ENCODE results near the gene METAP1D.

The METAP1D gene

DNA sequence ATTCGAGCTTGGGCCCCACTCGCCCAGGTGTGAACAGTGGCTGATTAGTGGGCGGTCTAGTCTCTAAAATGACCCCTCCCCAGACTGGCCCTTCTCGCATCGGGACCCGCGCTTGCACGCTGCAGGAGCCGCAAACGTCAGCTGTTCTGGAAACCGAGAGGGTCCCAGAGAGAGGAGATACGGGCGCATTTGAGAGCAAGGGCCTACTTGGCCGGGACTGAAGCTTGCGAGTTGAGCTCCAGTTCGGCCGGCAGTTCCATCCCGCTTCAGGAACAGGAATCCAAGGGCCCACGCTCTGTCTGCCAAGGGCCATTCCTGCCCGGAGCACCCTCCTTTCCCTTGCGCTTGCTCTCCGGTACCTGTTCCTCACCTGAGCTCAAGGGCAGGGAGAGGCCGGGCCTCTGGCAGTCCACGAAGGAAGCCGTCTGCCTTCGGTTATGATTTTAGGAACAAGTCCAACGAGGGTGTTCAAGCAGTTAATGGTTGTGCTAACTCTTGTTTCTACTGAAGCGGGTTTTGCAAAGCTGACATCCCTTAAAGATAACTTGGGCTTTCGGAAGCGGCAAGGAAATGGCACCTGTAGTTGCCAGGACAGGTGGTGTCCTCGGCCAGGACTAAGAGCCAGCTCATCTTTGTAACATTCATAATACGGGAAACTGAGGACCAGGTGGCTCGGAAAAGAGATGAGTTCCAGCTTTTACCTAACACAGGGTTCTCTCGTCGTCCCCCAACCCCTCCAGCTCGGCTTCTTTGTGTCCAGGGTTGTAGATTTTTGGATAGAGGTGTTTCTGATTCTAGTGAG lies 81.7 kb downstream of the METAP1D start:
- DNase-seq, result no peak

DNA sequence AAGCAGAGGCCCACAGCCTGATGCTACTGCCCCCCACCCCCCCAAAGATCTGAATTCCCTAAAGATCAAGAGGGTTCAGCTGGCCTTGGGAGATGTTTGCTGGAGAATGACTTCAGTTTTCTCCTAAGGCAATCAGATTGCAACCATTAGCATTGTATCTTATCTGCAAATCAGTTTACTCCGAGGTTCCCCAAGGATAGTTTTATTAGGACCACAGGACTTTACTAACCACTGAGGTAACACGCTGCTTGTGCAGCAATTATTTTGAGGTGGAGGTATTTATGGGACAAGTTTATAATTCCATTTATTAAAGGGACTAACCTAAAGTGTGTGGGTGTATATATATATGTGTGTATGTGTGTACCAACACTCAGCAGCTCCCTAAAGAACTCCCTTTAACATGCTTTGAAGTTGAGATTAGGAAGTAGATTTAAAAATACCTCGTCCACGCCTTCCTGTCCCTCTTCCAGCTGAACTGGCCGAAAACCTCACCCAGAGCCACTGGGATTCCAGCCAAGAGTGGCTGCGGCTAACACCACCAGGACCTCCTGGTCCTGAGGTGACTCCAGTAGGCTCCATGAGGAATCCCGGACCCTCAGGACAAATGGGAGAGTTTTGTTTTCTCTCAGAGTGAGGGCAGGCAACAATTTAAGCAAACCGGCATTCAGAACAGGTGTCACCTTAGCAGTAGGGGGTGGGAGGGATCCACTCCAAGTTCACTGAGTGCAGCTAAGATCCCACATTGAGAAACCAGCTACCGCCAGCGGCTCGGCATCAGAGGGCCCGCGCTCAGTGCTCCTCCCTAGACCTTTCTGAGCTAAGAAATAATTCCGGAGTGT lies 82.6 kb downstream of the METAP1D start:
- DNase-seq, result no peak

DNA sequence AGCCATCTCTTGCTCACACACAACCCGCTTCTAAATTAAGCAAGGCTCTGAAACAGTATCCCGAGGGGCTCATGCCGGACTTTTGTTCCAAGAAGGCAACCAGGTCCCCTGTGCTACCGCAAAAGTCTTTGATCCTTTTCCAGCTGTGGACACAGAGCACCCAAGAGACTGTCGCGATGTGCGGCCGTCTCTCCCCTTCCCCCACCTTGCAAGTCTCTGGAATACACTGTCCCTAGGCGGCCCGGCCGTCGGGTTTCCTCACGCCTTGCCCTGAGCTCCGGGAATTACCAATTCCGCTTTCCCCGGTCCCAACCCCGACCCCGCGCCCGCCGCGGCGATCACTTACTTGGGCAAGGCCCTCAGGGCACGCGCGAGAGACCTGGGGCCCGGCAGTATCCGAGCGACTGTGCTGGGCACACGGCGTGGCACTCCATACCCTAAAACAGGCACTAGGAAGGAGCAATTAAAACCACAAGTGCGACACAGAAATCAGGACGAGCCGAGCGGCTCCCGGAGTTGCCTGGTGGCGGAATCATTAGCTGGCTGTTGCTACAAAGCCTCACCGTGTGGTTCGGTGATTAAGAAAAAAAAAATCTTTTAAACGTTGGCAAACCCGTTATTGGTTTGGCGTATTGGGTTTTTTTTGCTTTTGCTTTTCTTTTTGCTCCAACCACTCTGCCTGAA lies 83.3 kb downstream of the METAP1D start:
- no peak for DNase-seq

DNA sequence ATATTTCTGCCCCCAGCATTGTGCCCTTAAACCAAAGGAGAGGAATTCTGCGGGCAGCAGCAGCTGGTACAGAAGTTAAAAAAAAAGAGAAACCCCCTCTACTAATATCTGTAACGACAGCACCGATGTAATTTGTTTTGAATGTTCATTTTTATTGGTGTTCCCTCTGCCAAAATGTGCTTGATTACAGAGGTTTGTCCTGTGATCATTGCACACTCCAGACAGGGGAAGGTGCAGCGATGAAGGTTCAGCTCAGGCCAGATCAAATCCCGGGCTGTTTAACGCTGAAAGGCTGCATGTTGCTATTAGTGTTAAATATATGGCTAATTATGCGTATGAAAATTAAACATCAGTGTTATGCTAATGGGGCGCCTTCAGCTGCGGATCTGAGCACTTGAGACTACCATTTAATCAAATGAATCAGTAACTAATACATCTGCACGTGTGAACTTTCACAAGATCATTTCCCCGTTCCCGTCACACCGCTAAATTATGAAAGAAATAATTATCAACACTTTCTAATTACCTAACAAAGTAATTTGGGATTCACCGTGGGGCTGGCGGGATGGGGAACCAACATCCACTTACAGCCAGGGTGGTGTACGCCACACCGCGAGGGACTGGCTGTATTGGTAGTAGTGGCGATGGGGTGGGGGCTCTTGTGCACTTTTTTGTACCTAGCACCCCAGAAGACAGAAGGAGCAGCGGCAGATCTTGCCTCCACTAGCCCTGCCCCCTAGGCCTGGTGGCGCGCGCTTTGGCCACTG lies 84.1 kb downstream of the METAP1D start:
- DNase-seq, result no peak

DNA sequence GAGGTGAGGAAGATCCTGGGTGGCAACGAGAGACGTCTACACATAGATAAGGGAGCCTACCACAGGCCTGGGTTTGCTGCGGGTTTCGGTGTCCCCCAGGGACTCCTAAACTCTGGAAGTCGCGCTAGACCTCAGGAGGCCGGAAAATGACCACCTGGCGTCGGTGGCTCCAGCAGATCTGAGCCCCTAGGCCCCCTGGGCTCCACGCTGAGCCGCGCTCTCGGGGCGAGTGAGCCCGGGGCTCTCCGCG lies 84.6 kb downstream of the METAP1D start:
- DNase-seq, result no peak

DNA sequence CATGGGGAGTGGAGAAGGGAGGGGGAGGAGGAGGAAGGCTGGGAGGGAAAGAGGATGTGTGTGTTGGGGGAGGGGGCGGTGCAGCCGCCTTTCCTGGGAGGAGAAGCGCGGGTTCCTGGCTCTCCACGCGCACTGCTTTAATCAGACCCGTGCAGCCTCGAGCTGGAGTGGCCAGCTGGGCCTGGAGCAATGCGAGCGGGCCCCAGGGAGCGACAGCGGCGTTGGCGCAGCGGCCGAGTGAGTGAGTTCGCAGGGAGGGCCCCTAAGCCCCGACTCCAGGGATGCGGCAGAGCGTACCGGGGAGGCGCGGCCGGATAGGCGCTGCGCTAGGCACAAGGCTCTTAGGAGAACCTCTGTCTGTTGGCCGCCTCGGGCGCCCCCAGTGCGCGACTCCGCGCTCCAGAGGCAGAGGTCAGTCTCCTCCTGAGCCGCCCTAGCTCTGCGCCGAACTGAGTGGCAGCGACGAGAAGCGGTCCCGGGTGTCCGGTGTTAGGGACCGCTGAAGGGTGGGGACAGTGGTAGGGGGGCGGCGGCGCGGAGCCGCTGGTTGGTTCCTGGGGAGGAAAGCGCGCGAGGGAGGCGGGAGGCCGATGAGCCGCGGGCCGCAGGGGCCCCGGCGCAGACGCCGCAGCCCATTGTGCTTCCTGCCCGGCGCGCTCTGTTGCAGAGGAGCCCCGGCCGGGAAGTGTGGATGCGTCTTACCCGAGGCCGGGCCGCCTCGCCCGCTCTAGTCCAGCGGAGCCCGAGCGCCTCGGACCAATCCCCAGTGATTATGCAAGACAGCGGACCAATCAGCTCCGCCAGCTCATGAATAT lies 85.1 kb downstream of the METAP1D start:
- DNase-seq, result peak in 3 of 5 experiments; percentile 41 to 46 (median 43)

DNA sequence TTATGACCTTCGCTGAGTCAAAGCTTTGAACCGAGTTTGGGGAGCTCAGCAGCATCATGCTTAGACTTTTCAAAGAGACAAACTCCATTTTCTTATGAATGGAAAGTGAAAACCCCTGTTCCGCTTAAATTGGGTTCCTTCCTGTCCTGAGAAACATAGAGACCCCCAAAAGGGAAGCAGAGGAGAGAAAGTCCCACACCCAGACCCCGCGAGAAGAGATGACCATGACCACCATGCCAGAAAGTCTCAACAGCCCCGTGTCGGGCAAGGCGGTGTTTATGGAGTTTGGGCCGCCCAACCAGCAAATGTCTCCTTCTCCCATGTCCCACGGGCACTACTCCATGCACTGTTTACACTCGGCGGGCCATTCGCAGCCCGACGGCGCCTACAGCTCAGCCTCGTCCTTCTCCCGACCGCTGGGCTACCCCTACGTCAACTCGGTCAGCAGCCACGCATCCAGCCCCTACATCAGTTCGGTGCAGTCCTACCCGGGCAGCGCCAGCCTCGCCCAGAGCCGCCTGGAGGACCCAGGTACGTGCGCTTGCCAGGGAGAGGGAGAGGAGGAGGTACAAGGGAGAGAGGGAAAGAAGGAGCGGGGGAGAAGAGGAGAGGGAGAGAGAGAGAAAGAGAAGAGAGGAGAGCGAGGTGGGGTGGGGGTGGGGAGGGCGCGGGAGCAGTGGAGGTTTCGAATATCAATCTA lies 85.9 kb downstream of the METAP1D start, which contains the start of gene DLX1:
DLX1 (plus strand) TSS at position 48 of the 700 bp plus-strand sequence; CDS start at position 219, 171 bp downstream.
- DNase-seq, result peak in 1 of 5 experiments; percentile 82

DNA sequence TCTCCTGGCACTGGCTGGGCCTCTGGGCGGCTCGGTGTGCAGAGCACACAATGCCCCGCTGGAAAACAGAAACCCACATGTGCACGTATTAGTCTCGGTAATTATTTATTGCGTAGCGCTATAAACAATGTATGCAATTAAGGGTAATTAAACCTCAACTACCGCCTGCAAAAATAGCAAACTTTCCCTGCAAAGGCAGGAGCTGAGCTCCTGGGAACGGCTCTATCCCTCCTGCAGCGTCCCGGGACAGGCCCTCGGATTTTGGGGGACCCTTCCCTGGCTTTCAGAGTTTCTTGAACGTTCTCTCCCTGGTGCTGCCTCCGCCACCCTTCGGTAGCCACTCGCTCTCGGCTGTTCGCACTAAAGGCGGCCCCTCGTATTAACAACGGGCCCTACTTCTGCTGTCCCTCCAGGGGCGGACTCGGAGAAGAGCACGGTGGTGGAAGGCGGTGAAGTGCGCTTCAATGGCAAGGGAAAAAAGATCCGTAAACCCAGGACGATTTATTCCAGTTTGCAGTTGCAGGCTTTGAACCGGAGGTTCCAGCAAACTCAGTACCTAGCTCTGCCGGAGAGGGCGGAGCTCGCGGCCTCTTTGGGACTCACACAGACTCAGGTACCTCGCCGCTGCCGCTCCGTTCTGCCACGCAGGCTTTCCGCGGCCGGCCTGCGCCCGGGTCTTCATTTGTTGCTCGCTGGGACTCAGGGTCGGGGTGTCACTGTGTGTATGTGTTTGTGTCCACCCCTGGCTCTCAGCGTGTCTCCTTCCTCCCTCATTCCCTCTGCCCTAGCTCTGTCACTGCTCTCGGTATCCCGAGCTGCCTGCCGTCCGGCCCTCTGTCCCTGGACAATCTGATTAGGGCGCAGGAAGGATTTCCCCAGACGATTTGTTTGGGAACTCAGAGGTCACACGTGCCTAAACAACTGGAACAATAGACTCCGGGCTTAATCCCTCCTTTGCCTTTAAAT lies 86.8 kb downstream of the METAP1D start:
- DNase-seq, result peak in 3 of 5 experiments; percentile 45 to 80 (median 64)

DNA sequence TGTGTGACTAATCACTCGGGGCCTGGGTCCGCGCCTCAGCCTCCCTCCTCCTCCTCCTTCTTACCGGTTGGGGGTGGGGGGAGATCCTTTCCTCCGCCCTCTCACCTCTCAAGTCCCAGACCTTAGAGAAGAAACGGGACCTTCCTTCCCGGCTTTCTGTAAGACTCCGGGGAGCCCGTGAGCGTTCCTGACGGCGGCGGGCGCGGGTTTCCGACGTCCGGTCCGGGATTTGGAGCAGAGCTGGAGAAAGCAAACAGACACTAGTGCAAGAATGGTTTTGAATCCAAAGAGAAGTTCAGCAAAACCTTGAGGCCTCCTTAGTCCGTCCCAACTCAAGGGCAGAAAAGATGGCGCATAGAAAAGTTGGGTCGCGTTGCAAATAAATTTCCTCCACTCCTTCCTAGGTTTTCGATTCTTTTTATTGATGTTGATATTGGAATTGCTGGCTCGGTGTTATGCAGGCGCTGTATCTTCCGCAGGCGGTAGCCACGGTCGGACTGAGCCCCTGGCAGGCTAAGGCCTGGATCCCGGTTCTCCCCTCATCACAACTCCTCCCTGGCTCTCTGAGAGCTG lies 87.5 kb downstream of the METAP1D start:
- DNase-seq, result no peak

DNA sequence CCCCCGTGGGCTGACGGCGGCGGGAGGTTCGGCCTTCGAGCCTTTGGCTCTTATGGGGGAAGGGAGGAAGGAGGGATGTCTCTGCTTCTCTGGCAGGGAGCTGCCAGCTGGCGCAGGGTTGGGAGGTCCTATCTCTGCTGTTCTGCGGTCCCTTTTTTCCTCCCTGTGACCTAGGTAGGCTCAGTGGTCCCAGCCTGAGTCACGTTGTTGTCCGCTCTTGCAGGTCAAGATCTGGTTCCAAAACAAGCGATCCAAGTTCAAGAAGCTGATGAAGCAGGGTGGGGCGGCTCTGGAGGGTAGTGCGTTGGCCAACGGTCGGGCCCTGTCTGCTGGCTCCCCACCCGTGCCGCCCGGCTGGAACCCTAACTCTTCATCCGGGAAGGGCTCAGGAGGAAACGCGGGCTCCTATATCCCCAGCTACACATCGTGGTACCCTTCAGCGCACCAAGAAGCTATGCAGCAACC lies 88.1 kb downstream of the METAP1D start:
- DNase-seq, result no peak

DNA sequence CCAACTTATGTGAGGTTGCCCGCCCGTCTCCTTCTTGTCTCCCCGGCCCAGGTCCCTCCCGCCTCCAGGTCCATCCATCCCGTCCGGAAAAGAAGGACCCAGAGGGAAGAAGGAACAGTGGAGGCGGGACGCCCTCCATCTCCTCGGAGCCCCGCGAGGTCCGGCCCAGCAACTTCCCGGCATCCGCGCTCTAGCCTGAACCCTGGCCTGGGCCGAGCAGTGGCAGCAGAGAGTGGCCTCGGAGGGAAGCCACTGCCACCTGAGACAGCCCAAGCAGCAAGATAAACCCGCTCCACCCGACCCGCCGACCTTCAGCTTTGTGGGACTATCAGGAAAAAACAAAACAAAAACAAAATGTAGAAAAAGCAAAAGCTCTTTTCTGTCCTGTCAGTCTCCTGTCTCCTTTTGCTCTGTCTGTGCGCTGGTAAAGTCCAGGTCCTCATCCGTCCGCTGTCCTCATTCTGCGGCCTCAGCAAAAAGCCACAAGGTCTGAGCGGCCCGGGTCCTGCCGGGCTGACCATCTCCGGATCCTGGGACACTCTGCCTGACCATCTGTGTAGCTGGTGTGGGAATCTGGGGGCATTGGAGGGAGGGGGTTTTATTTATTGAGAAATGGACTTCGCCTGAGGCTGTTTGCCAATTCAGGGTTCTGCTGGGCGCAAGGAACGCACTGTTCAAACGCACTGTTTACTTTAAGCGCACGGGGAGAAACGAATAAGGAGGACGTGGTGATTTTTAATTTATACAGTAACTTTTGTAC lies 88.7 kb downstream of the METAP1D start:
- DNase-seq, result no peak

DNA sequence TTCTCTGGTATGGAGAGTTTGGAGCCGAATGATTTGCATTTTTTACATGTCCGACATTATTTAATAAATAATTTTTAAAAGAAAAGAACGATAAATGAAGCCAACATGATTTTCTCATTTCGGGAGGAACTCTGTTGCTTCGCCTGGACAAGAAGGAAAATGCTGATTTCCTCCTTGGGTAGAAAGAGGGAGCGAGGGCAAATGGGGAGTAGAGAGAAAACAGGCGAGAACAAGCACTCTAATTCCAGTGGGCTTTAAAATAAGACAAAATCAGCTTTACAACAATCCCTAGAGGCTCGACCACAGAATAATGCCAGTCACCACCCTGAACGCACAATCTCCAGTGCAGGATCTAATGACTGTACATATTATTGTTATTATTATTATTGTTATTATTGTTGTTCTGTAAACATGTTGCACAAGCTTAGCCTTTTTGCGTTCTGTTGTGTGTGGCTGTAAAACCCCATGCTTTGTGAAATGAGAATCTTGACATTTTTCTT lies 89.3 kb downstream of the METAP1D start:
- no peak for DNase-seq

DNA sequence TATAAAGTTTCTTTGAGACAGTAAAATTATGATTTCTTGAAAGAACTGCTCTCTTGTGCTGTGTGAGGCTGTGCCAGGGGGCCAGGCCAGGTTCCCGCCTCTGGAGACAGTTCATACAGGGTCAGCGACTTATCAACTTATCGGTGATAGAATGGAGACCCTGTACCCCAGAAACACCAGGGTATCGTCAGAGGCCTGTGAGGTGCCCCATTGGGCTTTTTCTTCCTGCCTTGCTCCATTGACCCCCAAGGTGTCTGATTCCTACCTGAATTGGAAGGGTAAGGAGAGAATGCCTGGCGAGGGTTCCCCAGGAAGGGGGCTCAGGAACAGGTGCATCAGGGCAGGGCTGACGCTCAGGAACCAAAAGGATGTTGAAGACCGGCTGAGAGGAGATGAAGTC lies 89.9 kb downstream of the METAP1D start:
- no peak for DNase-seq

DNA sequence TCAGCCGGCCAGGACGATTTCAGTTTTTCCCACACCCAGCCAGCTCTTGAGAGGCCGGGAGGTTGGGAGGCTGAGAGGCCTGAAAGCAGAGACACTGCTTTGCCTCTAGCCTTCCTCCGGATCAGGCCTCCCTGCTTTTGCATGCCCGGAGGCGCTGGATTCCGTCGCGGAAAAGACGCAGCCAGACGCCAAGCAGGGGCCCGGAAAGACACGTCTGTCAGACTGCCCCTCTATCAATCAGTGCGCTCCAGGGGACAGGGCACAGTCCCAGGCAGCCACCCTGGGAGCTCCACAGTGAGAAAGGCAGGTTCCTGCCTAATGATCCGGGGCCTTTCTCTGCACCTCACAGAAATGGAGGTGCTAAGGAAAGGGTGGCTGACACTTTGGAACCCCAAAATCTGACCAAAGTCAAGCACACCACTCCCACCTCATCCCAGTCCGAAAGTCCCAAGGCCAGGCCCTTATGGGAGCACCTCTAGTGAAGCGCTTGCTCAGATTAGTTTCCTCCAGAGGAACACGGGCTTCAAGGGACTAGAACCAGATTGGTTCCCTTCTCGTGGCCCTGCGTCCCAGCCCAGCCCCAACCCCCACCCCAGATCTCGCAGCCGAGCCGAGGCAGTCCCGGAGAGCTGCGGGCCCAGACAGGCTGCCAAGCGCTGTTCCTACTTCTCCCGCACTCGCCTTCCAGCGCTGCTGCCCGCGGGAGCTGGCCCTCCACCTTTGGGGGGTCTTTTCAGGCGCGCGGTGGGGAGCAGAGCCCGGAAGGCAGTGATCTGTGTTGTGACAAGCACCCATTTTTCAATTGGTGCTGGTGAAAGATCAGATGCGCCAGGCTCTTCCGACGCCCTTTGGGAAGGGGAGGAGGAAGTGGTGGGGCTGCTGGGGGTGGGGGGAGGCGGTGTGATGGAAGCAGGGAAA lies 90.5 kb downstream of the METAP1D start:
- DNase-seq, result no peak

DNA sequence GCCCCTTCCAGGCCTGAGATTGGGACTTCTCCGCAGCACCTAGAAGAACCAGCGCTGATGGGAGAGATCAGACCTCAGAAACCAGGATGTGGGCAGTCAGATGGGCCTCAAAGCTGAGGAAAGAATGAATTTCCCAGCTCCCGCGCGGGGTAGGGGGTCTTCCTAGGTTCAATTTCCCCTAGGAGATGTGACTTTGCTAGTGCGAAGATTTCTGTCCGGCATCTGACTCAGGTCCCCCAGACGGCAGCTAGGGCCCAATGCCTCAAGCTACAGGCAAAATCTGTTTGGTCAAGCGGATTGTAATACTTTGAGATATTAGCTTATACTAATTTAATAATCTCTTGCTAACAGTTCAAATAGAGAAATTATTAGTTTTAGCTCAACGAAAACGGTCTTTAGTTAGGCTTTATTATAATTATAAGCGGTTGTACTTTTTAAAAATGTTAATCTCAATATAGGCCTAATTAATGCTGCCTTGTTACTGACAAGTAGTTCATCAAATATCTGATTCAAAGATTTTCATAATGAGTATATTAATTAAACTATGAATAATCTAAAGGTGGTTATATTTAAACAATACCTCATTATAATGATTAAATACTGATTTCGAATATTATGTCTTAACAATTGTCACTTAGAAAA lies 91.4 kb downstream of the METAP1D start:
- no peak for DNase-seq

DNA sequence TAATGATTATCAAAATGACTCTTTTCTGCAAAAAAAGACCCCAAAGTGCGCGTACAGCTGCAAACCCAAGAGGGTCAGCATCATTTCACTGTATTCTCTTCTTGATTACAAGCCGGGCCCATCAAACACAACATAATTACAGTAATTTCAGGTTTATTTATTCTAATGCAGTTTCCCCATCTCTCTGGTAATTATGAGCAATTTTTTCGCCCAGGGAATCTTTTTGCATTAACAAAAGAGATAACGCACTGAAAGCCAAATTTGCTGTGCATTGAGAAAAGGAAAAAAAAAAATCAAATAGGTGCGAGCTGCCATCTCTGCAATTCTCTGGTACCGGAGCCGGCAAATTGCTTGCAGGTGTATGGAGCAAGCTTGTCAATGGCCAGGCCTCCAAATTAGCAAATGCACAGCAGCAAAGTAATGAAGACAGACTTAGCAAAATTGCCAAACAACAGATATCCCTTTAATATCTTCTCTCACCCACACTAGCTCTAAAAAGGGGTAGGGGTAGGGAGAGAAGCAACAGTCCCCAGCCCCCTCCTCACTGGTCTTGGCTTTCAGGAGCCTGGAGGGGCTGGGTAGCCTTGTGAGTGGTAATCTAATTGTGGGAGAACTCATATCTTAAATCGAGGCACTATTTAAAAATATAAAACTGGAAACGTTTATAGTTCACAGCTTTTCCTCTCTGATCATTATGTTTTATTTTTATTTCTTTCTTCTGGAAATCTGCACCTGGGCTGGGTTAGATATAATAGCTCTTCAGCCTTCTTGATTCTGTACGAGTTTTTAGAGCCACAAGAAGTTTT lies 92.2 kb downstream of the METAP1D start:
- no peak for DNase-seq
